ENCODE results near the gene DMAC1.

- TF ChIP-seq CTCF (conservative IDR thresholded peaks at IDR 0.05 in 1 of 2, IDR thresholded peaks at IDR 0.05 in 1 of 2; ENCODE audit: extremely low read depth in 1 of 2, insufficient read depth in 1 of 2, low read depth in 1 of 2, low read length in 2 of 2) (no peak), EZH2 (IDR thresholded peaks at IDR 0.05; ENCODE audit: borderline replicate concordance, low read length) (no peak)
Observed at GRCh38 chr9:7816021-7816420, 16.4 kb upstream of the DMAC1 start.
